Suprapubic skin (tissue), 4 donors: Measurements from ENCODE around the gene STARD13.

Source experiments
- CTCF ChIP-seq, 2 donors: fragments of 200-600 bp in 1 of 2; fragments of 450-650 bp in 1 of 2; sonication (generic) in 1 of 2; IDR thresholded peaks; one replicate each; pipeline ENCODE4 v1.5.1; 2016 to 2019; ENCODE audit warnings: antibody characterized with exemption in 2 of 2, mild to moderate bottlenecking in 1 of 2, moderate library complexity in 1 of 2
- EP300 ChIP-seq: sonication (generic); formaldehyde crosslinking; IDR thresholded peaks from one replicate; pipeline ENCODE4 v1.6.1; 2017; ENCODE audit warnings: antibody characterized with exemption
- POLR2A ChIP-seq, 2 donors: fragments of 450-650 bp; IDR thresholded peaks; one replicate each; pipeline ENCODE4 v1.6.1; 2017; ENCODE audit warnings: antibody characterized with exemption in 2 of 2, mild to moderate bottlenecking in 2 of 2, moderate library complexity in 2 of 2
- POLR2AphosphoS5 ChIP-seq, 3 donors: sonication (generic); formaldehyde crosslinking; IDR thresholded peaks; one replicate each; pipeline ENCODE4 v1.6.1; 2017; ENCODE audit warnings: antibody characterized with exemption in 3 of 3

GRCh38 chr13:33326246-33326645 is 40.7 kb upstream of the STARD13 start:
- TF ChIP-seq CTCF (IDR thresholded peaks at IDR 0.05) (no peak), POLR2A (IDR thresholded peaks at IDR 0.05) (no peak), EP300 (no peak), POLR2AphosphoS5 (IDR thresholded peaks at IDR 0.05) (no peak)
